B cell (primary cell): ENCODE results near the gene IL26.

Experiments
- EZH2 ChIP-seq: IDR thresholded peaks from 2 replicates; pipeline ENCODE4 v1.6.1; 2012; ENCODE audit warnings: borderline replicate concordance, low read depth, mild to moderate bottlenecking, moderate library complexity, low read length; ENCODE audit not compliant: insufficient read depth, poor library complexity, severe bottlenecking
- TF ChIP-seq, protein P1 (sequence below): fragments of 200-600 bp; IDR thresholded peaks from one replicate; pipeline ENCODE4 v1.8.0; 2022; ENCODE audit warnings: antibody characterized with exemption, mild to moderate bottlenecking

DNA sequence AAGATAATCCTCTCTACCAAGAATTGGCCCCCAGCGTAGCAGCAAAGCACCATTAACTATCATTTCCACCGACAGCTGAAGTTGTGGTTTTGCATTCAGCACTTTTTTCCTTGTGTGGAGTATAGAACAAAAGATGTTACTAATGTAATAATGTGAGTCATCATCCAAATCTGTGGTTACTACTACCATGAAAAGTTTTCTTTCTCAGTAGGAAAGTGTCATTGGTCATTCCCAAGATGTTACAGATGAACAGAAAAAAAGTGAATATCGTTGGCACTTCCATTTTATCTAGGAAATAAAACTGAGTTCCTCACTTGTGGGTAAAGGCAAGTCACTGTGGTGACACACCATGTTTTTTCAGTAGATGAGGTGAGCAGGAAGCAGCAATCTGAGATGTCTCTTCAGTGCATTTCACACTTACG is 35.8 kb downstream of the IL26 start:
- TF ChIP-seq, protein P1, sequence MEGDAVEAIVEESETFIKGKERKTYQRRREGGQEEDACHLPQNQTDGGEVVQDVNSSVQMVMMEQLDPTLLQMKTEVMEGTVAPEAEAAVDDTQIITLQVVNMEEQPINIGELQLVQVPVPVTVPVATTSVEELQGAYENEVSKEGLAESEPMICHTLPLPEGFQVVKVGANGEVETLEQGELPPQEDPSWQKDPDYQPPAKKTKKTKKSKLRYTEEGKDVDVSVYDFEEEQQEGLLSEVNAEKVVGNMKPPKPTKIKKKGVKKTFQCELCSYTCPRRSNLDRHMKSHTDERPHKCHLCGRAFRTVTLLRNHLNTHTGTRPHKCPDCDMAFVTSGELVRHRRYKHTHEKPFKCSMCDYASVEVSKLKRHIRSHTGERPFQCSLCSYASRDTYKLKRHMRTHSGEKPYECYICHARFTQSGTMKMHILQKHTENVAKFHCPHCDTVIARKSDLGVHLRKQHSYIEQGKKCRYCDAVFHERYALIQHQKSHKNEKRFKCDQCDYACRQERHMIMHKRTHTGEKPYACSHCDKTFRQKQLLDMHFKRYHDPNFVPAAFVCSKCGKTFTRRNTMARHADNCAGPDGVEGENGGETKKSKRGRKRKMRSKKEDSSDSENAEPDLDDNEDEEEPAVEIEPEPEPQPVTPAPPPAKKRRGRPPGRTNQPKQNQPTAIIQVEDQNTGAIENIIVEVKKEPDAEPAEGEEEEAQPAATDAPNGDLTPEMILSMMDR: no peak
- TF ChIP-seq EZH2: no peak
